Parietal lobe (tissue), 2 donors: ENCODE results near the gene WAS. TPM values are rescaled to one million over a fixed set of nuclear protein-coding genes. Genes with fewer than 3 reads are reported as not detected.

Experiments
- small RNA-seq: library from RNA; depleted of rRNA; stranded (forward); fragments of <200 nt; gene quantifications from one replicate; pipeline ENCODE3, GENCODE V24; 2014; ENCODE audit warnings: low replicate concordance
- total RNA-seq: library from RNA; depleted of rRNA; stranded (reverse); fragments of >200 nt; gene quantifications from one replicate; pipeline ENCODE4 v1.2.3, GENCODE V29; 2014

WAS gene
- total RNA-seq: 0.63 TPM

GRCh38 chrX:48683411-48683982, at the start of gene WAS:
TSS of gene WAS (plus strand) at chrX:48683799. CDS start at chrX:48683854, 55 bp downstream.

GRCh38 chrX:48696301-48696908, 12.8 kb downstream of the WAS start, which contains the start of gene SUV39H1:
TSS of gene SUV39H1 (plus strand) at chrX:48696734. CDS start at chrX:48696785, 51 bp downstream.

Small RNA genes within 50 kb of the gene (small RNA-seq; reads per million reads assigned to genes)
- not detected for gene RNU6-1056P

Other genes with a start within 250 kb of the WAS start
- 28.8 TPM for gene SLC38A5, start 213.5 kb upstream of the WAS start, total RNA-seq
- gene FTSJ1, start 207.6 kb upstream of the WAS start, total RNA-seq: 45.7 TPM
- 10.6 TPM for gene PORCN, start 174.8 kb upstream of the WAS start, total RNA-seq
- 28.8 TPM for gene EBP, start 162.0 kb upstream of the WAS start, total RNA-seq
- 13.8 TPM for gene TBC1D25, start 144.1 kb upstream of the WAS start, total RNA-seq
- gene RBM3, start 109.3 kb upstream of the WAS start, total RNA-seq: 153 TPM
- gene WDR13, start 86.3 kb upstream of the WAS start, total RNA-seq: 88.9 TPM
- 2.8 TPM for gene SUV39H1, start 12.9 kb downstream of the WAS start, total RNA-seq
- not detected for gene GLOD5, start 77.9 kb downstream of the WAS start, total RNA-seq
- not detected for gene GATA1, start 102.8 kb downstream of the WAS start, total RNA-seq
- gene HDAC6, start 118.3 kb downstream of the WAS start, total RNA-seq: 125 TPM
- not detected for gene ERAS, start 142.7 kb downstream of the WAS start, total RNA-seq
- gene PCSK1N, start 151.8 kb downstream of the WAS start, total RNA-seq: 63.5 TPM
- gene TIMM17B, start 214.0 kb downstream of the WAS start, total RNA-seq: 19.4 TPM
- gene PQBP1, start 214.1 kb downstream of the WAS start, total RNA-seq: 34.7 TPM
- 6.9 TPM for gene SLC35A2, start 227.8 kb downstream of the WAS start, total RNA-seq
- gene PIM2, start 235.2 kb downstream of the WAS start, total RNA-seq: 9.7 TPM